ENCODE results near the gene SOX11.

Gene SOX11

DNA sequence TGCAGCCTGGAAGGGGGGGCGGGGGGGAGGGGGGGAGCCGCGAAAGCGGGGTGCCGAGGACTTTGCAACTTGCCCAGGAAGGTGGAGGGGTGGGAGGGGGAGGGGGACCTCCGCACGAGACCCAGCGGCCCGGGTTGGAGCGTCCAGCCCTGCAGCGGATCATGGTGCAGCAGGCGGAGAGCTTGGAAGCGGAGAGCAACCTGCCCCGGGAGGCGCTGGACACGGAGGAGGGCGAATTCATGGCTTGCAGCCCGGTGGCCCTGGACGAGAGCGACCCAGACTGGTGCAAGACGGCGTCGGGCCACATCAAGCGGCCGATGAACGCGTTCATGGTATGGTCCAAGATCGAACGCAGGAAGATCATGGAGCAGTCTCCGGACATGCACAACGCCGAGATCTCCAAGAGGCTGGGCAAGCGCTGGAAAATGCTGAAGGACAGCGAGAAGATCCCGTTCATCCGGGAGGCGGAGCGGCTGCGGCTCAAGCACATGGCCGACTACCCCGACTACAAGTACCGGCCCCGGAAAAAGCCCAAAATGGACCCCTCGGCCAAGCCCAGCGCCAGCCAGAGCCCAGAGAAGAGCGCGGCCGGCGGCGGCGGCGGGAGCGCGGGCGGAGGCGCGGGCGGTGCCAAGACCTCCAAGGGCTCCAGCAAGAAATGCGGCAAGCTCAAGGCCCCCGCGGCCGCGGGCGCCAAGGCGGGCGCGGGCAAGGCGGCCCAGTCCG lies 540 bp downstream of the SOX11 start:
- DNase-seq: no peak

DNA sequence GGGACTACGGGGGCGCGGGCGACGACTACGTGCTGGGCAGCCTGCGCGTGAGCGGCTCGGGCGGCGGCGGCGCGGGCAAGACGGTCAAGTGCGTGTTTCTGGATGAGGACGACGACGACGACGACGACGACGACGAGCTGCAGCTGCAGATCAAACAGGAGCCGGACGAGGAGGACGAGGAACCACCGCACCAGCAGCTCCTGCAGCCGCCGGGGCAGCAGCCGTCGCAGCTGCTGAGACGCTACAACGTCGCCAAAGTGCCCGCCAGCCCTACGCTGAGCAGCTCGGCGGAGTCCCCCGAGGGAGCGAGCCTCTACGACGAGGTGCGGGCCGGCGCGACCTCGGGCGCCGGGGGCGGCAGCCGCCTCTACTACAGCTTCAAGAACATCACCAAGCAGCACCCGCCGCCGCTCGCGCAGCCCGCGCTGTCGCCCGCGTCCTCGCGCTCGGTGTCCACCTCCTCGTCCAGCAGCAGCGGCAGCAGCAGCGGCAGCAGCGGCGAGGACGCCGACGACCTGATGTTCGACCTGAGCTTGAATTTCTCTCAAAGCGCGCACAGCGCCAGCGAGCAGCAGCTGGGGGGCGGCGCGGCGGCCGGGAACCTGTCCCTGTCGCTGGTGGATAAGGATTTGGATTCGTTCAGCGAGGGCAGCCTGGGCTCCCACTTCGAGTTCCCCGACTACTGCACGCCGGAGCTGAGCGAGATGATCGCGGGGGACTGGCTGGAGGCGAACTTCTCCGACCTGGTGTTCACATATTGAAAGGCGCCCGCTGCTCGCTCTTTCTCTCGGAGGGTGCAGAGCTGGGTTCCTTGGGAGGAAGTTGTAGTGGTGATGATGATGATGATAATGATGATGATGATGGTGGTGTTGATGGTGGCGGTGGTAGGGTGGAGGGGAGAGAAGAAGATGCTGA lies 1.4 kb downstream of the SOX11 start:
- DNase-seq: peak; percentile 10

DNA sequence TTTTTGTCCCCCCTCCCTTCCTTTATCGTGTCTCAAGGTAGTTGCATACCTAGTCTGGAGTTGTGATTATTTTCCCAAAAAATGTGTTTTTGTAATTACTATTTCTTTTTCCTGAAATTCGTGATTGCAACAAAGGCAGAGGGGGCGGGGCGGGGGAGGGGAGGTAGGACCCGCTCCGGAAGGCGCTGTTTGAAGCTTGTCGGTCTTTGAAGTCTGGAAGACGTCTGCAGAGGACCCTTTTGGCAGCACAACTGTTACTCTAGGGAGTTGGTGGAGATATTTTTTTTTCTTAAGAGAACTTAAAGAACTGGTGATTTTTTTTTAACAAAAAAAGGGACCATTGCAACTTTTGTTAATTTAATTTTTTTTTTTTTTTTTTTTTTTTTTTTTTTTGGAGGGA lies 2.1 kb downstream of the SOX11 start:
- DNase-seq: no peak

DNA sequence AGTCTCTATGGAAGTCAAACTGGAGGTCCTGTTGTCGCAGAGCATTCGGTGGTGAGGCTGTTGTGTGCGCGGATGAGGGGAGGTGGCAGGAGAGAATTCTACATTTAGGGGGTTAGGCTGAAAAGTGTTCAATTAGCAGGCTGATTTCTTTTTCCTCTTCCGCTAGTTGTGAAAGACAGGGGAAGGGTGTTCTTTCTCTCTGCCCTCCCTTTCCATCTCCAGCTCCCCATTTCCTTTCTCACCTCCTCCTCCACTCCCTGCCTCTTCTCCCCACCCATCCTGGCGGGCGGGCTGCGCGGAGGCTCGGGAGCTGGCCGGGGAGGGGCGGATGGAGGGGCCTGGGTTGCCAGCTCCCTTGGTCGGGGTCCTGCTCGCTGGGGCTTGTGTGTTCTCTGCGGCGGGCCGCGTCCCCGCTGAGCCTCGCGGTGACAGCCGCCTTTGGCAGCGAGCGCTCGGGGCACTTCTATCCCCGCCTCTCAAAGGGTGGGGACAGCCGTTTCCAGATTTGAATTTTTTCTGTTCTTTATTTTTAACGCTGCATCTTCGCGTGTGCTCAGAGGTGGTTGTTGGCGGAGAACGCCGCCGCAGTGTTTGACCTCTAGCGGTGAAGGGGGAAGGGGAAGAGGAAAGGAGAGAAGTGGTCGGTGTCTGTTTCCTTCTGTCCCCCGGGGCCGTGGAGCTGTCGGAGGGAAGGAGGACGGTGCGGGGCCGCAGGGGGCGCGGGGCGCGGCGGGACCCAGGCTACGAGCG lies 3.6 kb downstream of the SOX11 start:
- DNase-seq: no peak

GRCh38 chr2:5696404-5696944 lies 4.3 kb downstream of the SOX11 start:
- no peak for DNase-seq

DNA sequence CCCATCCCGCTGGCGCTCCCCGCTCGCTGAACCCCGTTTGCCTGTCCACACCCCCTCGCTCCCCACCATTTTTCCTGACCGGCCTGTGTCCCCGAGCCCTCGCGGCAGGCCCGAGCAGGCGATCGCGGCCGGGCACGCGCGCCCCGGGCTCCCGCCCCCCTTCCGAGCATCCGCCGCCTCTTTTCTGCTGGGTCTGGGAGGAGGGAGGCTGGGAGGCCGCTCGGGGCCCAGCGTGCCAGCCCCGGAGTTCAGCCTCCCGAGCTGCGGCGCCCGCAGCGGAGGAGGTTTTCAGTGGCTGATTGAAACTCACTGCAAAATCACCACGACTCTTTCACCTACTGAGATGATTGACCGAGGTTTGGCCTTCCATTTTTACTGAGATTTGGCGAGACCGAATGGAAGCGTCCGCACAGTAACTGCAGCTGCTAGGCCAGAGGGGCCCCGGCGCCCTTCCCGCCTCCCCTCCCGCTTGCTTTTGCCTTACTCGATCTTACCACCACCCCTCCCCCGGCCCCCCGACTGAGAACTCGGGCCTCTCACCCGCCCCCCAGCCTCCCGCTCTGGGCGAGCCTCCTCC lies 4.8 kb downstream of the SOX11 start:
- DNase-seq: no peak

- no peak for DNase-seq
These were observed 5.4 kb downstream of the SOX11 start for GRCh38 chr2:5697562-5697961.

DNA sequence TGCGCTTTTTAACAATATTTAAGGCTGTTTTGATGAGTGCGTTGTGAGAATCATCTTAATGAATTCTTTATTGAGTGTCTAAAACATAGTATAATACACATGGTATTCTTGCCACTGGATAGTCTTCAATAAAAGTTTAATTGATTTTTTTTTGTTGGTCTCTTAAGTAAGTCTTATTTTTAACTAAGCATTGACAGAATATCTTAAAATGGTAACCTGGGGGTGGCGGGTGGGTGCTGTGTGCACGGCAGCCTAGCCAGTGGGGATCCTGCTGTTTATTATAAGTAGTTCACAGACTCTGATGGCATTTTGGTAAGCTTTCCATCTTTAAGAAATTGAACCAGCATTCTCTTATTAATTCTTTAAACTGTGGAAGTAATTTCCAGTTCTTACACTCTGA lies 6.0 kb downstream of the SOX11 start:
- no peak for DNase-seq

GRCh38 chr2:5699963-5700362 lies 7.8 kb downstream of the SOX11 start:
- DNase-seq: no peak

DNA sequence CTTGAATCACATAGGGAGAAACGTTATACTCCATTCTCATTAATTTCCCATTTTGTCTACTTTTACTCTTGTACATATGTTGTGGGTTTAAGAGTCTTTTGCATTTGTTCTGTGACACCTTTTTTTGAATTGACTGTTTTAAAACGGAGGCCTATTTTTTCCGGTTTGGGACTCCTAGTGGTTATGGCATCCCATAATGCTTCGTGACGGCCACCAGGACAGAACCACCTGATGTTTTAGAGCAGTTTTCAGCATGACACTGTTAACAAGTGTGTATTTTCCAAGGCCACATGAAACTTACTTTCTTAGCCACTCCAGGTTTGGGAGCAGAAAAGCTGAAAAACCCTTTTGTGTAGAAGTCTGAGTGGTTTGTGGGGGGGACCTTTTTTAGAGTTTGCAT lies 8.4 kb downstream of the SOX11 start:
- DNase-seq: no peak

GRCh38 chr2:5701266-5701665 lies 9.1 kb downstream of the SOX11 start:
- no peak for DNase-seq

GRCh38 chr2:5703166-5703565 lies 11.0 kb downstream of the SOX11 start:
- no peak for DNase-seq

DNA sequence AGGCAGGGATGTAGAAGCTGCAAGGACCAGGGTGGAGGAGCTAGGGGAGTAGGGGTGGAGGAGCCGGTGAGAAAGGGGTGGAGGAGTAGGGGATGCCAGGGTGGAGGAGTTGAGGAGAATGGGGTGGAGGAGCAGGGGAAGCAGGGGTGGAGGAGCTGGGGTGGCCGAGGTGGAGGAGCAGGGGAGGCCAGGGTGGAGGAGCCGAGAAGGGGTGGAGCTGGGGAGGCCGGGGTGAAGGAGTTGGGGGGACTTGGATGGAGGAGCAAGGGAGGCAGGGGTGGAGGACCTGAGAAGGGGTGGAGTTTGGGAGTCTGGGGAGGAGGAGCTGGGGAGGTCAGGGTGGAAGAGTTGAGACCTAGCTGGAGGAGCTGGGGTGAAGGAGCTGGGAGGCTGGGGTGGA lies 13.3 kb downstream of the SOX11 start:
- DNase-seq: no peak

DNA sequence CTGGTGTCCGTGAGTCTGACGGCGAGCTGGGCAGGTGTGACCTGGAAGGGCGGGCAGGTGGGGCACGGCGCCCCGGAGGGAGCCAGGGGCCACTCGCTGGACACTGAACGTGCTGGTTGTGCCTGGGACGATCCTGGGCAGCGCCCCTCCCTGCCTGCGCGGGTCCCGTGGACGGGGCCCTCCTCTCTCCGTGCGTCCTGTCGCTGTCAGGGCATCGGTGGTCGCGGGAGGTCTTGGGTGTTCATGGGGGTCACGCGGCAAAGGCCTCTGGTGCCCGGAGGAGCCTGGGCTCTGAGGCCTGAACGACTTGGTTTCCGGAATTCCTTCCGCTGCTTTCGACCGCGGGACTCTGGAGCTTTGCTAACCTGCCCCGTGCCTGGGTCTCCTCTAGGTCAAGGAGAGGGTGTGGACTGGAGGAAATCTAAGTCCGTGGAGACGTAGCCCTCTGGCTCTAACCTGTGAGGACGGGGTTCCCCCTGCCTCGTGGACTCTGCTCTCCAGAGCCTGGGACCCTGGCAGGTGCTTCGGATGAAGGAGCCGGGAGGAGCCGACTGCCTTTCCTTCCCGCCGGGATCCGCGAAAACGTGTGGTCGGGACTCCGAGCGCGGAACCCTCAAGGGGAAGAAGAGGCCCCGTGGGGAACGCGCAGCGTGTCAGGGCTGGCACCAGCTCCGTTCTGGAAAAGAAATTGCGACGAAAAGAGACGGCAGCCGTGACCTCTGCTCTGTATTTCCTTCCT lies 14.7 kb downstream of the SOX11 start:
- DNase-seq: no peak

DNA sequence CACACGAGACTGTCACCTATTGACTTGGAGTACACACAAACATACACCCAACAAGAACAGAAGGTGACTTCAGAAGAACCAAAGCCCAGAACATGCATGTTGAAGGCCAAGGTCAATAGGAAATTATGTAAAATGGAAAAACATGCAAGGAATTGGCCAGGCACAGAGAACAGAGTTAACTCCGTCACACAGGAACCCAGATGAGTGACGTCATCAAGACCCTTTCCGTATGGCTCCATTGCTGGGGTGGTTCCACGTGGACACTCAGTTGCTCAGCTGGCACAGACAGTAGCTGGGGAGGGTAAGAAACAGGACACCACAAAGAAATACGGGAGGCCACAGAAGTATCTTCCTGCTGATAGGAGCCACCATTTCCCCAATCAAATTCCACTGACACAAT lies 18.4 kb downstream of the SOX11 start:
- no peak for DNase-seq

DNA sequence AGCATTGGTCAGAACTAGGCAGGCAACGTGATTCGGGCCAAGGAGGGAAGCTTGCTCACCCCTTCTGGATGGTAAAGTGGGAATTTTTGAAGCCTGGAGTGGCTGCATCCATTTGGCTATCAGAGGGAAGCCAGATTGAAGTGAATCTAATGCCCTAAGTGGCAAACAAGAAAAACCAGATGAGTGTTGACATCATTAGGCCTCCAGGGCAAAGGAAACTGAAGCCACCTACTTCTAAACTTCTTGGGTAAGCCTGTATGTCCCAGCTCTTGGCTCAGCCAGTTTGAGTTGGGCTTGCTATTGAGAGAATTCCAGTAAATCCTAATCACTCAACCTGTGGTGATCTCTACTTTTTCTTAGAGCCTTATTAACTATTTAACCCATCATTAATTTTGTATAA lies 20.9 kb downstream of the SOX11 start:
- no peak for DNase-seq

- DNase-seq: no peak
These were observed 27.6 kb downstream of the SOX11 start for GRCh38 chr2:5719629-5720334.

- DNase-seq: no peak
These were observed 28.2 kb downstream of the SOX11 start for GRCh38 chr2:5720426-5720825.

DNA sequence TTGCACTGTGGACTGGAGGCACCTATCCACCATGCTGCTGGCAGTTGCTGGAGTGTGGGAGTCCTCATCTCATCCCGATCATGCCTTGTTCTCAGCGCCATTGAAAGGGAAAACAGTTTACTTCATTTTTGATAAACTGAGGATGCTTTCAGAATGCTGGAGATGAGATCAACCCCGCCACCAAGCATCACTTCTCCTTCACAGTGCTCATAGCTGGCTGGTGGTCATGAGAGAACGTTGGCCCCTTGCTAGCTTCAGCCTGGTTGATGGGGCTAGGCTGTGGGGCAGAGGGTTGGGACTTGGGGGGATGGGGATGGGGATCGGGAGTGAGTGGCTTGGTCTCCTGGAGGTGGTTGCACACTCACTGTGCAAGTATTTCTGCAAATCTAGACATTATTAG lies 30.1 kb downstream of the SOX11 start:
- no peak for DNase-seq

DNA sequence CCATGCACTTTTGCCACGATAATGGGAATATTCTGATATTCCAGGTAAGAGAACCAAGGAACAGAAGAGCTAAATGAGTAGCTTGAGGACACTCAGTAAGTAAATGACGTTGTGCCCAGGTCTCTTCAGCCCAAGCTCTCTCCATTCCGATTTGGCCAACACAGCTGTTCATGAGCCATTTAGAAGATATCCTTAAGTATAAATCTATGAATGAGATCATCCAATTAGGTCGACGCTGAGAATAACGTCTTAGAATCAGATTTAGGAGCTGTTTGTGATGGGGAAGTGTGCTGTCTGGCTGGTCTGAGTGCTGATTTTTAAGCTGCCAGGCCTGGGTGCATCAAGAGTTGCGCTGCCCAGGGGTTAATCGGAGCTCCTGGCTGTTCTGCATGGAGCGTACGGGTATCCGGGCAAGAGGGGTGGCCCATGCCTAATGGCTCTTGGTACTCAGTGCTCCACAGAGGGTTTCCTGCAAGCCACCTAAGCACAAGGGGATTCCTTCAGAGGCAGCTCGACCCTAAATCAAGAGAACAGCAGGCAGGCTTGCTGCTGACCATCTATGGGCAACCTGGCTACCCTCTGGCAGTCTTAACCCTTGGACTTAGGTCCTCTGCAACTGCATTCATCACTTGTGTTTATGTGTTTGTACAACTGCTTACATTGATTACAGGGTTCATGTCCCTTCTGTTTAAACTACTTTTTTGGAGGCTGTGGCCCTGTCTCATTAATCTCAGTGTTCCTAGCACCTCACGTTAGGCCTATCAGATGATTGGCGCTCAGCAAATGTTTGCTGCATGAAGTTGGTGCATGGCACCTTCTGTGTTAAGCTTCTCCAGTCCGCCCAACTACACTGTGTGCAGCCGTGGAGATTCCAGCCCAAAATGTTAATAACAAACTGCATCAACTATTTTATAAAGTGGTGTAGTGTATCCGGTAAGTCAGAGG lies 31.9 kb downstream of the SOX11 start:
- no peak for DNase-seq

Data from DMS 273 treated with DMSO at 0.1 percent for 48 hours (cell line).